Measurements from ENCODE around the gene SCIN.
"Not testable (repeated sequence)": the region's sequence is repeated elsewhere in the genome, so short reads cannot be mapped to it uniquely, and the experiment has no call there.

SCIN gene

DNA sequence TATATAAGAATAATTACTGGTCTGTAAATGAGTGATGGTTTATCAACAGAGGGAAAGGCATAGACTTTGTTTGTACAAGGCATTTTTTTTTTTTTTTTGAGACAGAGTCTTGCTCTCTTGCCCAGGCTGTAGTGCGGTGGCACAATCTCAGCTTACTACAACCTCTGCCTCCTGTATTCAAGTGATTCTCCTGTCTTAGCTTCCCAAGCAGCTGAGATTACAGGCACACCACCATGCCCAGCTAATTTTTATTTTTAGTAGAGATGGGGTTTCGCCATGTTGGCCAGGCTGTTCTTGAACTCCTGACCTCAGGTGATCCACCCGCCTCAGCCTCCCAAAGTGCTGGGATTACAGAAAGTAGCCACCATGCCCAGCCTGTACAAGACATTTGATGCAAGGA, 120.9 kb downstream of the SCIN start:
- DNase-seq, result not testable (repeated sequence)

DNA sequence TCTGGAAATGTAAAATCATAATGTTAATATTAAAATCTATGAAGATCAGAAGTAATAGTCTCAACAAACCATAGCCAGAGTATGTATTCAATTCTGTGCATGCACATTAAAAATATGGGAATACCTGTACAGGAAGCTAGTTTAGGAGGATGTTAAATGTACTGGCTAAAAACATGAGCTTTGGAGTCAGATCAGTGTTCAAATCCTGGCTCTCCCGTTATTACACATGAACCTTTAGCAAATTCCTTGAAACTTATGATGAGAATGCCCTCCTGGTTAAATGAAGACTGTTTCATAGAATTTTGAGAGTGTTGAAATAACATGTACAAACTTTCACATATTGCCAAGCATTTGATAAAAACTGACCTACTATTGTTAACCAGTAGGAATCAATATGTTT, 121.5 kb downstream of the SCIN start:
- DNase-seq, result no peak

DNA sequence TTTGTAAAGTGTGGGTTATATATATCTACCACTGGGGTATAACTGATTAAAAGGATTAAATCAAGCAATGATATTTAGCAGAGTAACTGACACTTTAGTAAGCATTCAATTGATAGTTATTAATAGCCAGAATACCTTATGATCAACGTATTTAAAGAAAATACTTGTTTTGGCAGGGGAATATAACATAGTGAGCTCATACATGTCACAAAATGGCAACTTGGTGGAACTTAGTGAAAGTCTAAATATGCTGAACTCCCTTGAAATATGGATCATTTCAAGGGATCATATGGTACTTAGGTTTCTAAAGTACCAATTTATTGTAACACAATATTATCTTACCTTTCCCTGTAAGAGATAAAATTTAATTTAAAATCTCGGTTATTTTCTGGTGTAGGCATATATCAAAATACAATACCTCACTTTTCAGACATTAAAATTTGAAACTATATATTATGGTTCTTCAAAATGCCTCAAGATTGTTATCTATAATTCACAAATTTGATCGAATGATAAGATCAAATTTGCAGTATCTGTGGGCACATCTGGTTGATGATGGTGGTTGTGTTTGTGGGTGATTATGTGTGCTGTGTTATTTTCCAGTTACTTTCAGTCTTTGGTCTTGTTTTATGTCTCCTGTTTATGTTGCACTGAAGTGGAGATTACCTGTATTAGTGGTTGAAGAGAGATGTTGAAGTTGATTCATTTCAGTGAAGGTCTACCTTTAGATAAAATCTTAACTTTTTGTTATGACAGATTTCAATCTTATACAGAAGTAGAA, 122.1 kb downstream of the SCIN start:
- no peak for DNase-seq

GRCh38 chr7:12694817-12695216, 124.3 kb downstream of the SCIN start:
- DNase-seq, result no peak

GRCh38 chr7:12695965-12696364, 125.4 kb downstream of the SCIN start:
- DNase-seq, result no peak

DNA sequence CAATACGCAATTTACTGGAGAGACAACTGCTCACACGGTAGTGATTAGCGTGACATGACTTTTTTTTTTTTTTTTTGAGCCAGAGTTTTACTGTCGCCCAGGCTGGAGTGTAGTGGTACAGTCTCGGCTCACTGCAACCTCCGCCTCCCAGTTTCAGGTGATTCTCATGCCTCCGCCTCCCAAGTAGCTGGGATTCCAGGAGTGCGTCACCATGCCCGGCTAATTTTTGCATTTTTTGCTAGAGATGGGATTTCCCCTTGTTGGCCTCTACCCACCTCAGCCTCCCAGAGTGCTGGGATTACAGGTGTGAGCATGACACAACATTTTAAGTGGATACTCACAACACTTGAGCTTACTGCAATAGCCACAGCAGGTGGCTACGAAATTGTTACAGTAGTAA, 128.8 kb downstream of the SCIN start:
- no peak for DNase-seq

DNA sequence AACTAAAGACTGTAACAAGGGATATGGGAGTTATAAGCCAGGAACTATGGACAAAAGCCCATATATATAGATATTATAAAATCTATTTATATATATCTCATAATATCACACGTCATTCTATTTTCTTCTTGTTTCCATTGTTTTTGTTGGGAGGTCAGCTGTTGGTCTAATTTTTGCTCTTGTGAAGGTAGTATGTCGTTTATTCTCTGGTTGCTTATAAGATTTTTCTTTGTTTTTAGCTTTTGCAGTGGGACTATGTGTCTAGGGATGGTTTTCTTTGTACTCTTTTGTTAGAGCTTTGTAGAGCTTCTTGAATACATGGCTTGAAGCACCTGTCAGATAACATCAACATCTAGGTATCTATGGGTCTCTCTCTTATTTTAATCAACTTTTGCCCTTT, 130.9 kb downstream of the SCIN start:
- DNase-seq, result no peak

DNA sequence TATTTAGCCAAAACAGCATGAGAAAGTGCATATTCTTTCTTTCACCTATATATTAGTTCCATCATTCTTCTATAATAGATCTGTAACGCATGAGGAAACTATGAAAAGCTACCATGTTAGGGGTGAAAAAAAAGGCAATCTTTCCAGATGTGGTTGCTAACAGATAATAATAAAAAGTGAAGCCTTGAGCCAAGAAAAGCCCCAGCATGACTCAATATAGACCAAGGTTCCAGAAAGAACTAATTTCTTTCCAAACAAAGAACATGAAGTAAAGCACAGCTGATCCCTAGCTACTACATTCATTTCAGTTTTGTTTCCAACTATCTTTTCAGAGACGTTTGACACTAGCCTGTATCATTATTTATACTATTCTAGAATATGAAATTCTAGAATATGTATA, 133.4 kb downstream of the SCIN start:
- no peak for DNase-seq

DNA sequence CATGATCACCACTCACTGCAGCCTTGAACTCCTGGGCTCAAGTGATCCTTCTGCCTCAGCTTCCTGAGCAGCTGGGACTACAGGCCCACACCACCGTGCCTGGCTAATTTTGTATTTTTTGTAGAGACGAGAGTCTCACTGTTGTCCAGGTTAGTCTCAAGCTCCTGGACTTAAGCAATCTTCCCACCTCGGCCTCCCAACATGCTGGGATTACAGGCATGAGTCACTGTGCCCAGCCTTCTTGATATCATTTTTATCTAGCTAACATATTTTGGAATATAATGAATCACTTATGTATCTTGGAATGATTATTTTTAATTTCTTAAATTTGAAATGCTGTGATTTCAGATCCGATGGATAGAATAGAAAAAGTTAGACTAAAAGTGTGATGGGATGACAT, 135.4 kb downstream of the SCIN start:
- no peak for DNase-seq

- no peak for DNase-seq
Measured at GRCh38 chr7:12706900-12707536, 136.5 kb downstream of the SCIN start.

- no peak for DNase-seq
Measured at GRCh38 chr7:12708314-12708713, 137.8 kb downstream of the SCIN start.

Measured in NCI-H1092 (cell line).